SU-DHL-6 (cell line): ENCODE results near the gene MRM1.

Experiments used
- H2AFZ ChIP-seq: fragments of 200-600 bp; sonication (generic); 2 replicates; pipeline ENCODE4 v1.6.1; 2014; ENCODE audit warnings: low read depth, mild to moderate bottlenecking, moderate library complexity, mixed read lengths, antibody characterized with exemption, low read length; ENCODE audit not compliant: severe bottlenecking
- H3F3A ChIP-seq: fragments of 200-600 bp; shearing (Covaris generic); 2 replicates; pipeline ENCODE4 v1.6.0; 2016; ENCODE audit warnings: antibody characterized with exemption, mild to moderate bottlenecking; ENCODE audit not compliant: insufficient read depth
- H3K27ac ChIP-seq: fragments of 200-600 bp; sonication (generic); 2 replicates; pipeline ENCODE4 v1.5.1; 2016; ENCODE audit warnings: low read depth, mild to moderate bottlenecking, low read length, moderate library complexity, mixed read lengths
- H3K27me3 ChIP-seq: fragments of 200-600 bp; sonication (generic), shearing (Covaris generic); 2 replicates; pipeline ENCODE4 v1.6.0; 2014; ENCODE audit warnings: mild to moderate bottlenecking, low read length
- H3K36me3 ChIP-seq: fragments of 200-600 bp; sonication (generic); 2 replicates; pipeline ENCODE4 v1.6.1; 2014; ENCODE audit warnings: mild to moderate bottlenecking, low read length, mixed read lengths
- H3K4me2 ChIP-seq: fragments of 300-600, 200-600 bp; shearing (Covaris generic), sonication (generic); 2 replicates; pipeline ENCODE4 v1.6.0; 2014; ENCODE audit warnings: low read length, low read depth, mild to moderate bottlenecking; ENCODE audit not compliant: poor library complexity, severe bottlenecking
- H3K4me3 ChIP-seq: fragments of 200-600 bp; sonication (generic); 2 replicates; pipeline ENCODE4 v1.5.1; 2014; ENCODE audit warnings: antibody characterized with exemption, low read length, mild to moderate bottlenecking, mixed read lengths; ENCODE audit not compliant: insufficient read depth, poor library complexity, severe bottlenecking
- H3K79me2 ChIP-seq: fragments of 200-600 bp; sonication (generic); 2 replicates; pipeline ENCODE4 v1.6.1; 2014; ENCODE audit warnings: mild to moderate bottlenecking, low read length, moderate library complexity; ENCODE audit not compliant: insufficient read depth
- H3K9ac ChIP-seq: fragments of 200-600 bp; sonication (generic); 2 replicates; pipeline ENCODE4 v1.7.0; 2014; ENCODE audit warnings: mild to moderate bottlenecking, low read length
- H3K9me2 ChIP-seq: fragments of 200-600 bp; sonication (generic); replicated peaks from 2 replicates; pipeline ENCODE4 v1.6.1; 2014; ENCODE audit warnings: low read length; ENCODE audit not compliant: insufficient read depth
- H3K9me3 ChIP-seq: fragments of 200-600 bp; sonication (generic); 2 replicates; pipeline ENCODE4 v1.6.1; 2014; ENCODE audit warnings: low read length, mixed read lengths; ENCODE audit not compliant: insufficient read depth
- H4K20me1 ChIP-seq: fragments of 200-600 bp; sonication (generic); 2 replicates; pipeline ENCODE4 v1.6.1; 2014; ENCODE audit warnings: low read depth, mild to moderate bottlenecking, antibody characterized with exemption, low read length, moderate library complexity, mixed read lengths
- EZH2phosphoT487 ChIP-seq: fragments of 200-600 bp; sonication (generic), shearing (Covaris generic); conservative IDR thresholded peaks from 2 replicates; pipeline ENCODE4 v1.6.1; 2018; ENCODE audit warnings: mild to moderate bottlenecking, antibody characterized with exemption, low read length, moderate library complexity, mixed read lengths
- TF ChIP-seq, protein P1 (sequence below): fragments of 200-600 bp; sonication (generic); IDR thresholded peaks from one replicate; pipeline ENCODE4 v1.5.1; 2017; ENCODE audit warnings: antibody characterized with exemption, mild to moderate bottlenecking, low read length, moderate library complexity; ENCODE audit not compliant: insufficient read depth, poor library complexity, severe bottlenecking

The MRM1 gene

DNA sequence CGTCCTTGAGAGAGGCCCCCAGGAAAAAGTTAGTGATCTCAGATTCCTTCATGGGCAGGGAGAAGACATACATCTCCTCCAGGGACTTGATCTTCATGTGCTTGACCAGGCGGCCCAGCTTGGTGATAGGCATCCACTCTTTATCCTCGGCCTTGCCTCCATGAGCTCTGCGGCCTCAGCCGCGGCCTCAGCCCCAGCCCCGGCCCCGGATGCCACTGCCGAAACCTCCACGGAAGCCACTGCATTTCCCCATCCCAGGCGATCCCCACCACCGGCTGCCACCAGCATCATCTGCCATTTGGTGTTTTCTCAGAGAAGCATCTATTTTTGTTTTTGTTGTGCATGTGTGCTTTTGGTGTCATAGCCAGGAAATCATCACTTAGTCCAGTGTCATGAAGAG is 26.4 kb upstream of the MRM1 start:
- Histone ChIP-seq H3K27ac (no peak overlapping the region), H3F3A (no peaks in the 10 kb centered on the region), H3K9me3 (no peaks in the 10 kb centered on the region), H3K27me3 (no peaks in the 10 kb centered on the region), H3K9ac (no peak overlapping the region), H3K4me3 (no peak overlapping the region), H4K20me1 (peaks cover 4% of the 10 kb centered on the region; the same call in 1 of the 2 replicates), H3K36me3 (peaks cover 27% of the 10 kb centered on the region; the same call in 1 of the 2 replicates), H3K9me2 (no peaks in the 10 kb centered on the region), H3K4me2 (no peak overlapping the region), H3K79me2 (peaks cover 54% of the 10 kb centered on the region), H2AFZ (no peak overlapping the region)
- TF ChIP-seq EZH2phosphoT487, result no peak
- TF ChIP-seq, protein P1, sequence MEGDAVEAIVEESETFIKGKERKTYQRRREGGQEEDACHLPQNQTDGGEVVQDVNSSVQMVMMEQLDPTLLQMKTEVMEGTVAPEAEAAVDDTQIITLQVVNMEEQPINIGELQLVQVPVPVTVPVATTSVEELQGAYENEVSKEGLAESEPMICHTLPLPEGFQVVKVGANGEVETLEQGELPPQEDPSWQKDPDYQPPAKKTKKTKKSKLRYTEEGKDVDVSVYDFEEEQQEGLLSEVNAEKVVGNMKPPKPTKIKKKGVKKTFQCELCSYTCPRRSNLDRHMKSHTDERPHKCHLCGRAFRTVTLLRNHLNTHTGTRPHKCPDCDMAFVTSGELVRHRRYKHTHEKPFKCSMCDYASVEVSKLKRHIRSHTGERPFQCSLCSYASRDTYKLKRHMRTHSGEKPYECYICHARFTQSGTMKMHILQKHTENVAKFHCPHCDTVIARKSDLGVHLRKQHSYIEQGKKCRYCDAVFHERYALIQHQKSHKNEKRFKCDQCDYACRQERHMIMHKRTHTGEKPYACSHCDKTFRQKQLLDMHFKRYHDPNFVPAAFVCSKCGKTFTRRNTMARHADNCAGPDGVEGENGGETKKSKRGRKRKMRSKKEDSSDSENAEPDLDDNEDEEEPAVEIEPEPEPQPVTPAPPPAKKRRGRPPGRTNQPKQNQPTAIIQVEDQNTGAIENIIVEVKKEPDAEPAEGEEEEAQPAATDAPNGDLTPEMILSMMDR, result no peak

DNA sequence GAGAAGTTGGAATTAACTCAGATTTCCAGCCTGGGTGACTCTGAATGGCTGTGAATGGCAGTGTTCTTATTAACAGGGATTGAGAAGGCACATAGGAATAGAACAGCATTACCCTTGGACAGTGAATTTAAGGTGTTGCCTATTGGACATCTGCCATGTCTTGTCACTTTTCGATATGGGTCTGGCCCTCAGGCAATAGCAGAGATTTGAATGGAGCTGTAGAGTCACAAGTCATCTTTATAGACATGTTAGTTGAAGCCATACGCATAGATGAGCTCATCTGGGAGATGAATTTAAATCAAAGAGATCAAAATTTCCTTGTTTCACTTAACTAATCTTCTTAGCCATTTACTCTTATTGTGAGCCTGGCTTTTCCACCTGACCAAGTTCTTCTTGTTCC is 24.6 kb upstream of the MRM1 start:
- H3F3A ChIP-seq, result no peaks in the 10 kb centered on the region

DNA sequence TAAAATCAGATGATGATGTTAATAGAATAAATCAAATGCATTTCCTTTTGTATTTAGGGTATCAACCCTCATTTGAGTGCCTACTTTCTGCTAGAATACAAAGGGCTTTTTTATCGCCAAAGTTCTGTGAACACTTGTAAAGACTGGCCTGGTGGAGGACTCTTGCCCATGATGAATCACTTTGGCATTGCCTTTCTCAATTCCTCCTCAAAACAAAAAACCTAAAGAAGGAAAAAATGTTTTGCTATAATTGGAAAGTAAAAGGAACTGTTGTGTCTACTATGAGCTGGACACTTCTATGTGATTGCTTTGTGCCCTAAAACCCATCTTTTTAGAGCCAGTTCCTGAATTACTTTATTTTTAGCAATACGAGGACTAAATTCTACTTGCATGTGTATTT is 22.7 kb upstream of the MRM1 start:
- 0 out of 2 replicates have a peak, but pooled peaks cover 4% of the 10 kb centered on the region for H4K20me1 ChIP-seq
- H3K9me2 ChIP-seq, result no peaks in the 10 kb centered on the region
- H3K36me3 ChIP-seq, result peaks cover 31% of the 10 kb centered on the region; the same call in 1 of the 2 replicates
- no peak overlapping the region for H3K27ac ChIP-seq
- no peak overlapping the region for H3K4me3 ChIP-seq
- H3K27me3 ChIP-seq, result no peaks in the 10 kb centered on the region
- TF ChIP-seq, protein P1, result no peak
- no peak for TF ChIP-seq EZH2phosphoT487
- H2AFZ ChIP-seq, result no peak overlapping the region
- H3F3A ChIP-seq, result peaks cover 4% of the 10 kb centered on the region; the same call in 1 of the 2 replicates
- no peaks in the 10 kb centered on the region for H3K9me3 ChIP-seq
- peaks cover 29% of the 10 kb centered on the region for H3K79me2 ChIP-seq
- H3K4me2 ChIP-seq, result no peak overlapping the region
- no peak overlapping the region for H3K9ac ChIP-seq

More for the DNA sequence above, 24.6 kb upstream of the MRM1 start:
- TF ChIP-seq, protein P1, result no peak
- no peak for TF ChIP-seq EZH2phosphoT487
- H3K9me3 ChIP-seq, result no peaks in the 10 kb centered on the region
- H3K4me2 ChIP-seq, result no peak overlapping the region
- no peaks in the 10 kb centered on the region for H3K27me3 ChIP-seq
- H3K4me3 ChIP-seq, result no peak overlapping the region
- H3K79me2 ChIP-seq, result peaks cover 44% of the 10 kb centered on the region
- no peaks in the 10 kb centered on the region for H3K9me2 ChIP-seq
- H3K27ac ChIP-seq, result no peak overlapping the region
- no peak overlapping the region for H3K9ac ChIP-seq
- H2AFZ ChIP-seq, result no peak overlapping the region
- H4K20me1 ChIP-seq, result peaks cover 4% of the 10 kb centered on the region; the same call in 1 of the 2 replicates
- H3K36me3 ChIP-seq, result peaks cover 30% of the 10 kb centered on the region; the same call in 1 of the 2 replicates
